Ishikawa (cell line): ENCODE measurements around the gene GBX1.

Source experiments
- CEBPB ChIP-seq: IDR thresholded peaks from 2 replicates; pipeline ENCODE4 v1.6.1; 2012
- CREB1 ChIP-seq: IDR thresholded peaks from 2 replicates; pipeline ENCODE4 v1.6.1; 2012; ENCODE audit warnings: low read depth
- EGR1 ChIP-seq: IDR thresholded peaks from 2 replicates; pipeline ENCODE4 v1.6.1; 2012
- EP300 ChIP-seq: IDR thresholded peaks from 2 replicates; pipeline ENCODE4 v1.6.1; 2012; ENCODE audit warnings: borderline replicate concordance
- FOXM1 ChIP-seq: IDR thresholded peaks from 2 replicates; pipeline ENCODE4 v1.6.1; 2012; ENCODE audit warnings: low read depth, borderline replicate concordance
- MAX ChIP-seq: IDR thresholded peaks from 2 replicates; pipeline ENCODE4 v1.6.1; 2012
- NFIC ChIP-seq: IDR thresholded peaks from 2 replicates; pipeline ENCODE4 v1.6.1; 2012
- RAD21 ChIP-seq: IDR thresholded peaks from 2 replicates; pipeline ENCODE4 v1.6.1; 2012; ENCODE audit warnings: low read depth
- TAF1 ChIP-seq: IDR thresholded peaks from 2 replicates; pipeline ENCODE4 v1.6.1; 2012; ENCODE audit warnings: low read depth, mild to moderate bottlenecking
- TCF12 ChIP-seq: IDR thresholded peaks from 2 replicates; pipeline ENCODE4 v1.6.1; 2012; ENCODE audit warnings: low read depth
- TEAD4 ChIP-seq: IDR thresholded peaks from 2 replicates; pipeline ENCODE4 v1.6.1; 2012
- YY1 ChIP-seq: IDR thresholded peaks from 2 replicates; pipeline ENCODE4 v1.6.1; 2012; ENCODE audit warnings: low read depth
- ZBTB7A ChIP-seq: IDR thresholded peaks from 2 replicates; pipeline ENCODE4 v1.6.1; 2012; ENCODE audit warnings: low read depth
- TF ChIP-seq, protein P1 (sequence below): IDR thresholded peaks from 2 replicates; pipeline ENCODE4 v1.6.1; 2012
- TF ChIP-seq, protein P2 (sequence below): IDR thresholded peaks from 2 replicates; pipeline ENCODE4 v1.6.1; 2012; ENCODE audit warnings: low read depth, mild to moderate bottlenecking

GBX1 gene

GRCh38 chr7:151110236-151110940, 57.1 kb downstream of the GBX1 start:
- TF ChIP-seq TEAD4 = no peak
- TF ChIP-seq NFIC = no peak
- no peak for TF ChIP-seq YY1
- no peak for TF ChIP-seq TCF12
- TF ChIP-seq CREB1 = no peak
- TF ChIP-seq FOXM1 = no peak
- no peak for TF ChIP-seq TAF1
- no peak for TF ChIP-seq RAD21
- no peak for TF ChIP-seq MAX
- no peak for TF ChIP-seq EGR1
- TF ChIP-seq, protein P1, sequence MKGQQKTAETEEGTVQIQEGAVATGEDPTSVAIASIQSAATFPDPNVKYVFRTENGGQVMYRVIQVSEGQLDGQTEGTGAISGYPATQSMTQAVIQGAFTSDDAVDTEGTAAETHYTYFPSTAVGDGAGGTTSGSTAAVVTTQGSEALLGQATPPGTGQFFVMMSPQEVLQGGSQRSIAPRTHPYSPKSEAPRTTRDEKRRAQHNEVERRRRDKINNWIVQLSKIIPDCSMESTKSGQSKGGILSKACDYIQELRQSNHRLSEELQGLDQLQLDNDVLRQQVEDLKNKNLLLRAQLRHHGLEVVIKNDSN = no peak

DNA sequence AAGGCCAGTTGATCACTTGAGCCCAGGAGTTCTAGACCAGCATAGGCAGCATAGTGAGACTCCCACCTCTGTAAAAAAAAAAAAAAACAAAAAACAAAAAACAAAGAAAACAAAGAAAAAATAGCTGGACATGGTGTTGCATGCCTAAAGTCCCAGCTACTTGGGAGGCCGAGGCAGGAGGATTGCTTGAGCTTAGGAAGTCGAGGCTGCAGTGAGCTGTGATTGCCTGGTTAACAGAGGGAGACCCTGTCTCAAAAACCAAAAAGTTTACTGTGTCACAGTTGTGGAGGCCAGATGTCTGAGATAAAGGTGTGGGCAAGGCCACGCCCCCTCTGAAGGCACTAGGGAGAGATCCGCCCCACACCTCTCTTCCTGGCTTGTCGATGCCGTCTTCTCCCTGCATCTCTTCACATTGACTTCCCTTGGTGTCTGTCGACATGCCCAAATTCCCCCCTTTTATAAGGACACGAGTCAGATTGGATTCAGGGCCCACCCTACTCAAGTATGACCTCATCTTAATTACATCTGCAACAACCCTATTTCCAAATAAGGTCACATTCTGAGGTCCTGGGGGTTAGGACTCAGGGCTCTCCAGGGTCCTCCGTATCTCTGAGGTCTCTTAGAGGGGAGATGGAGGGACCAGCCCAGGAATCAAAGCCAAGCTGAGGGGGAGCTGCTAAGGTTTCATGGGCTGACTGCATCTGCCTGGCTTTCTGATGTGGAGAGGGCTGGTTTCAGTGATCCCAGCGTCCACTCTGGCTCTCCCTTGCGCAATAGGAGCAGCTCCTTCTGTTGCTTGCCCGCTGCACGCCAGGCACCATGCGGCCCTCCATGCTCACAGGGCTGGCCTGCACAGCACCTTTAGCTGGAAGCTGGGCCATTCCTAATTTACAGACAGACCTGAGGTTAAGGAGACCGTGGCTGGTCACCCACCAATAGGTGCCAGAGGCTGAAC, 58.1 kb downstream of the GBX1 start:
- TF ChIP-seq MAX (no peak), CEBPB (peak; percentile 97)

GRCh38 chr7:151107882-151108281, 59.6 kb downstream of the GBX1 start:
- no peak for TF ChIP-seq NFIC
- no peak for TF ChIP-seq TEAD4
- no peak for TF ChIP-seq MAX
- TF ChIP-seq ZBTB7A = no peak
- TF ChIP-seq FOXM1 = no peak
- TF ChIP-seq EP300 = no peak
- no peak for TF ChIP-seq EGR1
- no peak for TF ChIP-seq CEBPB
- TF ChIP-seq TCF12 = no peak

- TF ChIP-seq TAF1 = no peak
- no peak for TF ChIP-seq FOXM1
- TF ChIP-seq RAD21 = no peak
- no peak for TF ChIP-seq TEAD4
- TF ChIP-seq YY1 = no peak
- TF ChIP-seq EP300 = no peak
- no peak for TF ChIP-seq ZBTB7A
- no peak for TF ChIP-seq CREB1
- TF ChIP-seq EGR1 = no peak
- no peak for TF ChIP-seq CEBPB
- TF ChIP-seq, protein P1 = no peak
- TF ChIP-seq, protein P2, sequence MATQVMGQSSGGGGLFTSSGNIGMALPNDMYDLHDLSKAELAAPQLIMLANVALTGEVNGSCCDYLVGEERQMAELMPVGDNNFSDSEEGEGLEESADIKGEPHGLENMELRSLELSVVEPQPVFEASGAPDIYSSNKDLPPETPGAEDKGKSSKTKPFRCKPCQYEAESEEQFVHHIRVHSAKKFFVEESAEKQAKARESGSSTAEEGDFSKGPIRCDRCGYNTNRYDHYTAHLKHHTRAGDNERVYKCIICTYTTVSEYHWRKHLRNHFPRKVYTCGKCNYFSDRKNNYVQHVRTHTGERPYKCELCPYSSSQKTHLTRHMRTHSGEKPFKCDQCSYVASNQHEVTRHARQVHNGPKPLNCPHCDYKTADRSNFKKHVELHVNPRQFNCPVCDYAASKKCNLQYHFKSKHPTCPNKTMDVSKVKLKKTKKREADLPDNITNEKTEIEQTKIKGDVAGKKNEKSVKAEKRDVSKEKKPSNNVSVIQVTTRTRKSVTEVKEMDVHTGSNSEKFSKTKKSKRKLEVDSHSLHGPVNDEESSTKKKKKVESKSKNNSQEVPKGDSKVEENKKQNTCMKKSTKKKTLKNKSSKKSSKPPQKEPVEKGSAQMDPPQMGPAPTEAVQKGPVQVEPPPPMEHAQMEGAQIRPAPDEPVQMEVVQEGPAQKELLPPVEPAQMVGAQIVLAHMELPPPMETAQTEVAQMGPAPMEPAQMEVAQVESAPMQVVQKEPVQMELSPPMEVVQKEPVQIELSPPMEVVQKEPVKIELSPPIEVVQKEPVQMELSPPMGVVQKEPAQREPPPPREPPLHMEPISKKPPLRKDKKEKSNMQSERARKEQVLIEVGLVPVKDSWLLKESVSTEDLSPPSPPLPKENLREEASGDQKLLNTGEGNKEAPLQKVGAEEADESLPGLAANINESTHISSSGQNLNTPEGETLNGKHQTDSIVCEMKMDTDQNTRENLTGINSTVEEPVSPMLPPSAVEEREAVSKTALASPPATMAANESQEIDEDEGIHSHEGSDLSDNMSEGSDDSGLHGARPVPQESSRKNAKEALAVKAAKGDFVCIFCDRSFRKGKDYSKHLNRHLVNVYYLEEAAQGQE = no peak
Observed at GRCh38 chr7:151104411-151105235, 62.9 kb downstream of the GBX1 start.

DNA sequence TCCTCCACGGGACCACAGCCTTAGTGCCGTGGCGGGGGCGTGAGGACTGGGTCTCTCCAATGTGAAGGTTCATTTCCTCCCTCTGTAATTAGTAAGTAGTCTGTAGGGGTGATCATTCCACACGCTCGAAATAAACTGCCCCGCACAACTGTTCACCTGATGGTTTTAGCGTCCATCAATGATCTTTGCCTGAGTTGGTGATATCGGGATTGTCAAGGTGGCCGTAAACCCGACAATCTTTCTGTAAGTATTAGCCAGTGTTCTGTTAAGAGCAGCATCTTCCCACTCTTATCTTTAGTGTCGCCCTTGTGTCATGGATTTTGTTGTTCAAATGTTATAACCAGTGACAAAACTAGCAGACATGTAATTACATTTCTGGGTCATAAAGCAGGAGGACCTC, 63.5 kb downstream of the GBX1 start:
- TF ChIP-seq MAX (no peak), TAF1 (no peak), CREB1 (no peak), NFIC (no peak), EGR1 (no peak), RAD21 (no peak), TEAD4 (no peak), CEBPB (no peak), YY1 (no peak), EP300 (no peak)
- TF ChIP-seq, protein P1 = no peak

GRCh38 chr7:151102991-151103390, 64.5 kb downstream of the GBX1 start:
- TF ChIP-seq TAF1 (no peak), EGR1 (no peak), ZBTB7A (no peak), MAX (no peak), FOXM1 (no peak), NFIC (no peak), RAD21 (no peak), TCF12 (no peak), TEAD4 (no peak), EP300 (no peak)
- TF ChIP-seq, protein P2 = no peak
- TF ChIP-seq, protein P1 = no peak
